Measurements from ENCODE around the gene RNF115.
"Not testable (repeated sequence)": the region's sequence is repeated elsewhere in the genome, so short reads cannot be mapped to it uniquely, and the experiment has no call there.

Gene RNF115

GRCh38 chr1:145826030-145826429 is 2.1 kb upstream of the RNF115 start:
- DNase-seq, result no peak

GRCh38 chr1:145824499-145824842 is 576 bp upstream of the RNF115 start:
- no peak for DNase-seq

- DNase-seq, result not testable (repeated sequence)
Measured at GRCh38 chr1:145822779-145823331, 1.0 kb downstream of the RNF115 start.

DNA sequence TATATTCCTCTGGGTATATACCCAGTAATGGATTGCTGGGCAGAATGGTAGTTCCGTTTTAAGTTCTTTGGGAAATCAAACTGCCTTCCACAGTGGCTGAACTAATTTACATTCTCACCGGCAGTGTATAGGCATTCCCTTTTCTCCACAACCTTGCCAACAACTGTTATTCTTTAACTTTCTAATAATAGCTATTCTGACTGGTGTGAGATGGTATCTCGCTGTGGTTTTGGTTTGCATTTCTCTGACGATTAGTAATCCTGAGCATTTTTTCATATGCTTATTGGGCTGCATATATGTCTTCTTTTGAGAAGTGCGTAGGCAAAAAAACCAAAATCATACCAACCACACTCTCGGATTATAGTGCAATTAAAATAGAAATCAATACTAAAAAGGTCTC is 5.8 kb downstream of the RNF115 start:
- DNase-seq, result not testable (repeated sequence)

GRCh38 chr1:145812977-145813810 is 10.7 kb downstream of the RNF115 start:
- not testable (repeated sequence) for DNase-seq

- no peak for DNase-seq
Measured at GRCh38 chr1:145806844-145807243, 17.1 kb downstream of the RNF115 start.

- DNase-seq, result no peak
Measured at GRCh38 chr1:145806408-145806807, 17.5 kb downstream of the RNF115 start.

- no peak for DNase-seq
Measured at GRCh38 chr1:145805057-145805456, 18.8 kb downstream of the RNF115 start.

GRCh38 chr1:145804235-145805045 is 19.5 kb downstream of the RNF115 start:
- DNase-seq, result no peak

DNA sequence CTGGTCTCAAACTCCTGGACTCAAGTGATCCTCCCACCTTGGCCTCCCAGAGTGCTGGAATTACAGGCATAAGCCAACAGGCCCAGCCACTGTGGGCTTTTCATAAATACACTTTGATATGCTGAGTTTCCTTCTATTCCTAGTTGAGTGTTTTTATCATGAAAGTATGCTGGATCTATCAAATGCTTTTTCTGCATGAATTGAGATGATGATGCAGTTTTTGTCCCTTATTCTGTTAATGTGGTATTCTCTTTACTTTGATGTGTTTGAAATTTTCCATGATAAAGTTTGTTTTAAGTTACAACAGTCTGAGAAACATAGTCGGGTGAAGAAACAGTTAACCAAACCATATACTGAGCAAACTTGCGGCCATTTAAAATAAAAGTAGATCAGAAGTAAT is 24.1 kb downstream of the RNF115 start:
- no peak for DNase-seq

DNA sequence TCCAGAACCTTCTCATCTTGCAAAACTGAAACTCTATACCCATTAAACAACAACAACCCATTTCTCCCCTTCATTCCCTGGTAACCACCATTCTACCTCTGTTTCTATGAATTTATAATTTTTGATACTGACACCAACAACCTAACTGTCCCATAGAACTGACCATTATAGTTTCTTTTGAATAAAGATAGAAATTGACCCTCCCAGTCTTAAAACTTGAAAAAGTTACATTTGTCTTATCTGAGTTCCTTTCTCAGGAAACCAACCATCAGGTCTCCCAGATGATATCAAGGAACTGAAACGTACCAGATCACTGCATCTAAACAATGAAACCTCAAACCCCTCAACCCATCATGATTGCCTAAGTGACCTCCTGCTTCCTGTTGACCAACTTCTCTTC is 27.1 kb downstream of the RNF115 start:
- DNase-seq, result no peak

DNA sequence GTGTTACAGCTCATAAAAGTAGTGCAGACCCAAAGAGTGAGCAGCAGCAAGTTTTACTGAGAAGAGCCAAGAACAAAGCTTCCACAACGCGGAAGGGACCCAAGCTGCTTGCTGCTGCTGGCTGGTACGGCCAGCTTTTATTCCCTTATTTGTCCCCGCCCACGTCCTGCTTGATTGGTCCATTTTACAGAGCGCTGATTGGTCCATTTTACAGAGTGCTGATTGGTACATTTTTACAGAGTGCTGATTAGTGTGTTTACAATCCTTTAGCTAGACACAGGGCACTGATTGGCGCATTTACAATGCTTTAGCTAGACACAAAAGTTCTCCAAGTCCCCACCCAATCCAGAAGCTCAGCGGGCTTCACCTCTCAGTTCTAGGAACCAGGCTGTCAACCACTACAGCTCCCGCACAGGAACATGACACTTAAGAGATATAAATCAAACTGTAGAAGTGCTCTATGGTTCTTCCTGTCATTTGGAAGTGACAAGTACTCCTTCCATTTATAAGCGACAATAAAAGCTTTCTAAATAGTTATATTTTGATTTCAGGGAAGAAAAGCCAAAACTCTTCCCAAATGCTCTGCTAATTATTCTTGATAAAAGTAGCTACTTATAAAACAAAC is 28.5 kb downstream of the RNF115 start:
- DNase-seq, result no peak

DNA sequence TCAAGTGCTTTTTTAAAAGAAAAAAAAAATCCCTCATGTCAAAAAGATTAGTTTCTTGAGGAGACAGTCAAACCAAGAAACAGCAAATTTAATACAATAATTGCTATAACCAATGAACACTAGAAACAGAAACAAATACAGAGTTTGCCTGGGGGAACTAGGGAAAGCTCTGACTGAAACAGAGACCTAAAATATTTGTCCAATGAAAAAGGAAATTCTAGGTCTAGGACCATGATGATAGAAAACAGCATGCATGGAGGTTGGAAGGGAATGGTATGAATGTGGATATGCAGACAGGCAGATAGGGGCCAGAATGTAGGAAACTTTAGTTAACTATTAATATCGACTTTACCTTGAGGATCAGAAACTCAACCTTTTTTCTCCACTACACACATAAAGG is 31.4 kb downstream of the RNF115 start:
- DNase-seq, result no peak

DNA sequence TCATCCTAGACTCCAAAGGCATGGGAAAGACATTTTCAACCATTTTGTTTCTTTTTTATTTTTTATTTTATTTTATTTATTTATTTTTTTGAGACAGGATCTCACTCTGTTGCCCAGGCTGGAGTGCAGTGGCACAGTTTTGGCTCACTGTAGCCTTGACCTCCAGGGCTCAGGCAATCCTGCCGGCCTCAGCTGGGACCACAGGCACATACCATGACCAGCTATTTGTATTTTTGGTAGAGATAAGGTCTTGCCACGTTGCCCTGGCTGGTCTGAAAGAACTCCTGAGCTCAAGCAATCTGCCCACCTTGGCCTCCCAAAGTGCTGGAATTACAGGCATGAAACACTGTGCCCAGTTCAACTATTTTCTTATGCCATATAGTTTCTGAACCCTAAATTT is 32.0 kb downstream of the RNF115 start:
- DNase-seq, result not testable (repeated sequence)

DNA sequence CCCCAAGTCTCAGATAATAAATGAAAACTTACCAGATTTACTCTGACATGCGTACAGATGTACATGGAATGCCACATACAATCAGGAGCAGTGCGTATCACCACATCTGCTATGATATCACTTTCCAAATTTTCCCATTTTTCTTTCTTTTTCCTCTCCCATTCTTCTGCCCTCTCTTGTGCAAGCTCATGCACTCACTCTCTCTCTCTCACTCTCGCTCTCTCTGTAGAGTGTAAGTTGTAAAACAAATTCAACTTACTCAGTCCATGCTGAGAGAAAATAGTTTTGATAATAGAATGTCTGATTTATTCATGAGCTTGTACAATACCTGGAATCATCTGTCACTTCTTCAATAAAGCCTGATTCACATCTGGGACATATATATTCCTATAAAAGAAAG is 35.3 kb downstream of the RNF115 start:
- DNase-seq, result no peak

DNA sequence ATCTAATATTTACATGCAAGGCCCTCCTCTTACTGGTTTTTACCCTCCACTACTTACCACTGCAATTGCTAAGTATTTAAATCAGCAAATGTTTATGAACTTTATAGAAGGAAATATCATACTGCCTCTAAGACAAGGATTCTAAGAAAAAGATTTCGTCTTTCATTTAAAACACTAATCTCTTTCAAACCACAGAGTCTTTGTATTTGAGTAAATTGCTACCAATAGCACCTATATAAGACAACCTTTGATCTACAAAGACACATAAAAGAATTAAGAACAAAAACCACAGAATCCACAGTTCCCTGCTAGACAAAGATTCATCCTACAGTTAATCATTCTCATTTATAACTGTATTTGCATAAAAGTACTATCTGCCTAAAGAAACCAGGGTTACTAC is 37.6 kb downstream of the RNF115 start:
- no peak for DNase-seq

DNA sequence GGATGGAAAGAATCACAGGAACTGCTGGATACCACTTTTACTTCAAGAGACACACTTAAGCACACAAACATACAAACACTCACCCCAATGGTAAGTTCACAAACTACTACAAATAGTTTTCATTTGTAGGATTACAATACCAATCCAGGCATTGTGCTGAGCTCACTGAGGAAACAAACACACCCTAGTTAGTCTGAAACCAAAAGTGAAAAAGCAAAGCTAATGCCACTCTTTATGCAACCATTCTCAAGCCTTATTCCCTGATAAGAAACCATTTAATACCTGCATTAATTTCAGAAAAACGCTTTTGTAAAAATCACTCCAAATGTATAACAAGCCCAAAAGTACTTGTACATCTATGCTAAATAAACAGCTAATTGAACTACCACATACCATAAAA is 38.3 kb downstream of the RNF115 start:
- DNase-seq, result no peak

GRCh38 chr1:145784409-145784808 is 39.5 kb downstream of the RNF115 start:
- DNase-seq, result no peak

DNA sequence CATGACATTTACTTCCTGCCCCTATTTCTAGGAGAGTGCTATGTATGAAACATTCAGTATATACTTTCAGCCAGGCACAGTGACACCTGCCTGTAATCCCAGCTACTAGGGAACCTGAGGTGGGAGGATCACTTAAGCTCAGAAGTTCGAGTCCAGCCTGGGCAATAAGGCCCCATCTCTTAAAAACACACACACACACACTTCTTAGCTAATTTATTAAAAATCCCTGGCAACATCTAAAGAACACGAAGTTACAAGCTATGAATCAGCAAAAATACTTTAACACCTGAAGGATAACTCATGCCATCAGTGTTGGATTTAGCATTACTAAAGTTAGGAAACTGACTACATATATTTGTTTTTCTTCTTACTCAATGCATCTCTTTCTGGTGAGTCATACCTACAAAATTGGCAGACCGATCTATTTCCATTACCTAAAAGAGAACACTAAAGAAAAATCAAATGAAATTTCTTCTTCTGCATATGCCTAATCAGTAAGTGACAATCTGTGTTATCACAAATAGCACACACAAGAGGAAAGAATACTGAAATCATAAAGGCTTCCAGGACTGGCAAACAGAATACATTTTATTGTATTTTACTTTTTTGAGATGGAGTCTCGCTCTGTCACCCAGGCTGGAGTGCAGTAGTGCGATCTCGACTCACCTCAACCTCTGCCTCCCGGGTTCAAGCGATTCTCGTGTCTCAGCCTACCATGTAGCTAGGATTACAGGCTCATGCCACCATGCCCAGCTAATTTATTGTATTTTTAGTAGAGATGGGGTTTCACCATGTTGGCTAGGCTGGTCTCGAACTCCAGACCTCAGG is 41.4 kb downstream of the RNF115 start:
- no peak for DNase-seq

GRCh38 chr1:145778146-145778540 is 45.8 kb downstream of the RNF115 start:
- DNase-seq, result no peak

- DNase-seq, result no peak
Measured at GRCh38 chr1:145777357-145778145, 46.3 kb downstream of the RNF115 start.

DNA sequence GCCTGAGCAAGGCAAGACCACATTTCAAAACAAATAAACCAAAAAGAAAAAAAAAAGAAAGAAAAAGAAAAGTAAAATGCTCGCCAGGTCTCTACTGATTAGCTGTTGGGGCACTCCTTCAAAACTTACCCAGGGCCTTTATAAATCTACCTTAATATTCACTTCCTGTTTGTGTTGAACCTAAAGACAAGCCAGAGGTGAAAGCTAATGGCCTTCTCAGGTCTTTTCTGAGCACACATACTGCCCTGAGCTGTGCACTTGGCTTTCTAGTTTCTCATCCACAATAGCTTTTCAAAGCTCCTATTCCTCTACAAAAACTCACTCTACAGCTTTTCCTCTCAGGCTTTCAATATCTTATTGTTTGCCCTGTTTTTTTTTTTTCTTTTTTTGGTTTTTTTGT is 50.5 kb downstream of the RNF115 start:
- DNase-seq, result no peak

All from activated gamma-delta T cell (primary cell).